ENCODE measurements around the gene IER3.
"Not testable (repeated sequence)": the region's sequence is repeated elsewhere in the genome, so short reads cannot be mapped to it uniquely, and the experiment has no call there.

The IER3 gene

GRCh38 chr6:30768634-30769087 lies 24.3 kb upstream of the IER3 start:
- no peak for DNase-seq (ENCODE audit: low spot score)

- no peak for DNase-seq (ENCODE audit: low spot score)
Measured at GRCh38 chr6:30767944-30768301, 23.6 kb upstream of the IER3 start.

- DNase-seq (ENCODE audit: low spot score) = no peak
Measured at GRCh38 chr6:30767158-30767943, 23.0 kb upstream of the IER3 start.

GRCh38 chr6:30766461-30767157 lies 22.3 kb upstream of the IER3 start:
- no peak for DNase-seq (ENCODE audit: low spot score)

- DNase-seq (ENCODE audit: low spot score) = not testable (repeated sequence)
Measured at GRCh38 chr6:30765495-30765894, 21.1 kb upstream of the IER3 start.

GRCh38 chr6:30764490-30765043 lies 20.2 kb upstream of the IER3 start:
- DNase-seq (ENCODE audit: low spot score) = not testable (repeated sequence)

GRCh38 chr6:30763618-30764489 lies 19.5 kb upstream of the IER3 start:
- DNase-seq (ENCODE audit: low spot score) = no peak

- DNase-seq (ENCODE audit: low spot score) = no peak
Measured at GRCh38 chr6:30763155-30763617, 18.8 kb upstream of the IER3 start.

- no peak for DNase-seq (ENCODE audit: low spot score)
Measured at GRCh38 chr6:30761791-30762429, 17.6 kb upstream of the IER3 start.

- DNase-seq (ENCODE audit: low spot score) = no peak
Measured at GRCh38 chr6:30760549-30760948, 16.2 kb upstream of the IER3 start.

- peak; percentile 51 for DNase-seq (ENCODE audit: low spot score)
Measured at GRCh38 chr6:30759575-30760239, 15.4 kb upstream of the IER3 start.

GRCh38 chr6:30757261-30757904 lies 13.0 kb upstream of the IER3 start:
- no peak for DNase-seq (ENCODE audit: low spot score)

GRCh38 chr6:30756405-30757003 lies 12.2 kb upstream of the IER3 start:
- DNase-seq (ENCODE audit: low spot score) = not testable (repeated sequence)

- DNase-seq (ENCODE audit: low spot score) = no peak
Measured at GRCh38 chr6:30754631-30755030, 10.3 kb upstream of the IER3 start.

GRCh38 chr6:30752157-30752927 lies 8.0 kb upstream of the IER3 start:
- no peak for DNase-seq (ENCODE audit: low spot score)

GRCh38 chr6:30750379-30750668 lies 6.0 kb upstream of the IER3 start:
- DNase-seq (ENCODE audit: low spot score) = no peak

- DNase-seq (ENCODE audit: low spot score) = no peak
Measured at GRCh38 chr6:30749554-30750378, 5.4 kb upstream of the IER3 start.

- no peak for DNase-seq (ENCODE audit: low spot score)
Measured at GRCh38 chr6:30748851-30749540, 4.6 kb upstream of the IER3 start.
